GM18909 (cell line): Measurements from ENCODE around the gene CDH8.
"Not testable (repeated sequence)": the region's sequence is repeated elsewhere in the genome, so short reads cannot be mapped to it uniquely, and the experiment has no call there.

Experiments
- ATAC-seq: cut with Tn5 transposase; IDR thresholded peaks from one replicate; pipeline ENCODE4 v1.9.1; 2021; ENCODE audit warnings: mild to moderate bottlenecking; ENCODE audit not compliant: unreplicated experiment, poor library complexity

CDH8 gene

GRCh38 chr16:61807551-61807950 is 228.7 kb downstream of the CDH8 start:
- no peak for ATAC-seq

GRCh38 chr16:61801217-61801616 is 235.0 kb downstream of the CDH8 start:
- not testable (repeated sequence) for ATAC-seq

GRCh38 chr16:61798741-61799140 is 237.5 kb downstream of the CDH8 start:
- ATAC-seq: no peak

DNA sequence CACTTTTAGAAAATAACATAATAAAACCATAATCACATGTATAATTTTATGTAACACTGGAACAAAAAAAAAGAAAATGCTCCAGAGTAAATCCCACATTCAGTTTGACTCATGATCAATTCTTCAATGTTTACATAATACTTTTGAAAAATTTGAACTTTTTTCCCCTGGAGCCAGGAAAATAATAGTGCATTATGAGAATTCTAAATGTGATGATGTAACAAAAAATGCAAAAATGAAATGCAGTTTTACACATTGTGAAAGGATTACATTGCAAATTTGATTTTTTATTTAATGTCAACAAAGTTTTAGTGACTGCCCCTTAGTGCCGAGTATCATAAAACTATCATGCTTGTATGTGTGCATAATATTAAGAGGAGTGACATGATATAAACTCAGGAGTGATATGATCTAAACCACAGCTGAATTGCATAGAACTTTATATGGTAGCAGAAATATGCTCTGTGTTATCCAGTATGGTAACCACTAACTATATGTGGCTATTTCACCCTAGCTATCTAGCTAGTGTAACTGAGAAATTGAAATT is 238.2 kb downstream of the CDH8 start:
- no peak for ATAC-seq

DNA sequence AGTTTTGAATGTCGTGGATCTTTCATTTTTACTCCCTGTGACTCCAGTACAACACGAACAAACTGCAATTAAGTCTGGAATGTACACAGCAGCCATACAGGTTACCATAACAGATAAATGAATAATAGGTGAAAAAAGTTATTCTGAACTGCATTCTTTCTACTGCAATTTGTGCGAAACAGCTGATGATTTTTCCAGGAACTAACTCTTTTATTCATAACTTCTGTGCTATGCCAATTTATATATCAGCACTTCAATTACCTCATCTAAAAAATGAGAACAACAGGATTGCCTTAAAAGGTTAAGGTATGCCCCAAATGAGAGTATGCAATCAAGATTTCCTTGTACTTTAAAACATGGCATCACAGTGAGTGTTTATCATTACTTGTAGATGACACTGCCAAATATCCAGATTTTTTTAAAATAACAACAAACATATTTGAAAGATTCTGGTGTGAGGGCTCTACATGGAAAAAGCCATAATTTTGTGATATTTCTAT is 238.9 kb downstream of the CDH8 start:
- ATAC-seq: no peak

DNA sequence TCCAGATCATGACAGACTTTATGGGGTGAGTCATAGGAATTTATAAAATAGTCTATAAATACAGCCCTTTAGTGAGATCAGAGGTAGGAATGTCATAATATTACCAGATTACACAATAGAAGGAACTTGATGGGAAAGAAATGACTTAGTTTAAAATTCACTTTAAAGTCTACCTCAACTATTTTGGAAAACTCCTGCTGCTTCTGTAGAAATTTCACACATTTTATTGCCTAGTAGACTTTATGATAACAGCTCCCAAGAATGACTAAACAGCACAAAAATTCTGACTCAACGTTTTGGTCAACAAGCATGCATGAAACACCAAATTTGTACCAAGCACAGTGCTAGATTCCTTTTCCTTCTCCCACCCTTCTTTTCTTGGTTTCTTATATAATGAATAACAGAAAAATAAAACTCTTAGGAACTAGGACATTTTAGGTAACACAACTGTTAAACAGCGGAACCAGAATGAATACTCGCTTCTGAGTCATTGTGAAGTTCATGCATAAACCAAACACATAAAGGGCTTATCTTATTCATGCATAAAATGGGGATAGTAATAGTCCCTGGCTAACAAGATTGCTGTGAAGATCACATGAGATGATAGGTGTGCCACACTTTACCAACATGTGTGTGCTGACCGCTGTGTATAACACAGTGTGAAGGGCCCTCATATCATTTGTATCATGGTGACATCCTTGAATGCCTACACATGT is 243.9 kb downstream of the CDH8 start:
- no peak for ATAC-seq

DNA sequence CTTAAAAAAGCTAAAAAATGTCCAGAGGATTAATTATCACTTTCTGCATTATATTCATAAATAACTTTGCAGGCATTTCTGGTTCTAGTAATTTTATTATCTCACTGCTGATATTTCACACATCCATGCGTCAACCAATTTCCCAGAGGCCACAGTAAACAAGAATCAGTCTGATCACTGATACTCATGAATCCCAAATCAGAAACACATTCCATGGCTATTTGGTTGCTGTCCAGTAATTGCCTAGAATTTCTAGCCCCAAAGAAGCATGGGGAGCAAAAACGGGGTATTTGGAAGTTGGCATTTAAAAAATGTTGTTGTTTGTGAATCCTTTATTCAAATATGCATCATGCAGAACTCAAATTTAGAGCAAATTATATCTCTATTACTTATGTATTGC is 244.8 kb downstream of the CDH8 start:
- no peak for ATAC-seq

GRCh38 chr16:61781855-61782254 is 254.4 kb downstream of the CDH8 start:
- not testable (repeated sequence) for ATAC-seq

- ATAC-seq: no peak
These were observed 256.1 kb downstream of the CDH8 start for GRCh38 chr16:61780161-61780560.

GRCh38 chr16:61770301-61770700 is 265.9 kb downstream of the CDH8 start:
- ATAC-seq: no peak

GRCh38 chr16:61763991-61764390 is 272.2 kb downstream of the CDH8 start:
- no peak for ATAC-seq

DNA sequence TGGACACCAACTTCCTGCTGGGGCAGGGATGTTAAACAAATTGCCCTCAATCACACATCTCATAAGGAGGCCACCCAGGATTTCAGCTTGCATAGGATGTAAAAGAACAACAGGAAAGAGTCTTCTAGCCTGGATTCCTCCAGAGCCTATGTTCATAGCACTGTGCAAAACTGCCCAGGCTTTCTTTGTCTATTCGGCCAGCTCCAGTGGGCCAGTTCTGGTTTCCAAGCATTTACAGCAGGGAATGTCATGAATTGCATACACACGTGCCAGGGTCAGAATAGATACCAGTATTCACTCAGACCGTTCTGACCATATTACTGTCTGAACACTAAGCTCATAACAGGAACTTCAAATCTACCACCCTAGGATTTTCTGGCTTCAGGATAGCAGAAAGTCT is 273.2 kb downstream of the CDH8 start:
- no peak for ATAC-seq

DNA sequence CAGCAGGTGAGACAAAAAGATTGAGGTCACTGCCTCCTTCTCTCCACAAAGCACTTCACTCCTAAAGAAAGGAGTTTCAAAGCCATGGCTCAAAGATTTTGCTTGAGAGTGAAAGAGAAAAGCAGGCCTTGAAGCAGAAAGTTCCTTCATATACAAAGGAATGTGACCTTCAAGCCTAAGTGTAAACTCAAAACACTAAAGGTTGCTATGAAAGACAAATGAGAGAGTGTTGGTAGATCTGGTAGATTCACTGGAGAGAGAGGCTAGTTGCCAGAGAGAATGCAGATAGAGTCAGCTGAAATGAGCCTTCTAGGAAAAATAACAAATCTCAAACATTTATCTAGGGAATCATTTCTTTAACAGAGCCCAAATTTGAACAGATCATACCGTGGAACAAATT is 305.2 kb downstream of the CDH8 start:
- ATAC-seq: no peak

- no peak for ATAC-seq
These were observed 309.5 kb downstream of the CDH8 start for GRCh38 chr16:61726701-61727100.

DNA sequence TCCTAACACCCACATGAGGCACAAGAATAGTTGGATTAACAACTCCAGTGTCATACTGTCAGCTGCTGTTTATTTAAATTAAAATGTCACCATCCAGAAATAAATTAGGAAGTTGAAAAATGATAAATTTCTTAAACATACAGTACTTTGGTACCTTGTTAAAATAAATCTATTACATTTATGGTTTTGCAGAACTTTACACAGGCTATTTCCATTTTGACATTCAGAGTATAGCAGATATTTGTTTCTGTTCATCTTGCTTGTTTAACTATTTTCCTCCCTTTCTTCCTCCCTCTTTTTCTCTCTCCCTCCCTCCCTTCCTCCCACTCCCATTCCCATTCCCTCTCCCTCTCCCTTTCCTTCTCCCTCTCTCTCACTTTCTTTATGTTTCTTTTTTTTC is 310.1 kb downstream of the CDH8 start:
- ATAC-seq: no peak

DNA sequence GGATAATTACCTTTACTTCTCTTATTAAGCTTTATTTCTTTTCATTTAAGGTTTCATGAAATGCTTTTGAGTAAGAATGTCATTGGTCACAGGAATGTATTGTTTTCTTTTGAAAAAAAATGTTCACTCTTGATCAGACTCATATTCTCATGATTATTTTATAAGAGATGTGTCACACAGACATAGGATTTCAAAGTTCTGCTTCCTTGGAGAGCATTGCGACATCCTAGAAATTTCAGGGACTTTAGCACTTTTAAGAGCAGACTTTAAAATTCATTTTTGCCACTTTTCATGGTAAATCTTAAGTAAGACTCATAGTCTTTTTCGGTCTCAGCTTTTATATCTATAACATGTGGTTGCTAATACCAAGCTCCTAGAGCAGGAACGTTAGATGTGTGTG is 314.7 kb downstream of the CDH8 start:
- ATAC-seq: no peak

DNA sequence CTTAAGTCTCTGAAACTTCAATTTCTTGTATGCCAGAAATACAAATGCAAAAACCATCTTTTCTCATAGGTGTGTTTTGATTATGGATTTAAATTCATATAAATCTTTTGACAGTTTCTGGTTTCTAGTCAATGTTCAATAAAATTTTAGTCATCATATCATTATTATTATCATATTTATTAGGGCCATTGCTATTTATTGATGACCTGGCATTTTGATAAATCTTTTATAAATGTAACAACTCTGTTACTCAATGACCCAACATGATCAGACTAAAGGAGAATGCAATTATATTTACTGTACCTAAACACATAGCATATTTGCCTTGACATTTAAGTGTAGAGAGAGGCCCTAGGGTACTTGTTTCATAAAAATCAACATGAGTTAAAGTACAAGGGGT is 320.8 kb downstream of the CDH8 start:
- no peak for ATAC-seq

DNA sequence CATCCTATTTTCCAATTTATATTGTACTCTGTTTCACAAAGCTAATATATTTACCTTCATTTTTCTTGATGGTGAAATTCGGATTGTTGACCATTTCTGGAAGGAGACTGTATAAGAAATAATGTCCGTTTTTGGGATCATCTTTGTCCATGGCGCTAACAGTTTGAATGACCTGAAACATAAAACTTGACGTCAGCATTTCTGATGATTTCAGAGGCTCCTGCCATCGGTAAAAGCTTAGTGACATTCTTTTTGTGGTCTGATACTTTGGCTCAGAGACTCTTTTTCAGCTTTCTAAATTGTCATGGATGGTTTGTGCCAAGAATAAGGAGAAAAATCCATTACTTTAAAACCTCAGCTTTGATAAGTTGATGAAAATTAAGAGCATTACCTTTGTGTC is 322.5 kb downstream of the CDH8 start:
- no peak for ATAC-seq

DNA sequence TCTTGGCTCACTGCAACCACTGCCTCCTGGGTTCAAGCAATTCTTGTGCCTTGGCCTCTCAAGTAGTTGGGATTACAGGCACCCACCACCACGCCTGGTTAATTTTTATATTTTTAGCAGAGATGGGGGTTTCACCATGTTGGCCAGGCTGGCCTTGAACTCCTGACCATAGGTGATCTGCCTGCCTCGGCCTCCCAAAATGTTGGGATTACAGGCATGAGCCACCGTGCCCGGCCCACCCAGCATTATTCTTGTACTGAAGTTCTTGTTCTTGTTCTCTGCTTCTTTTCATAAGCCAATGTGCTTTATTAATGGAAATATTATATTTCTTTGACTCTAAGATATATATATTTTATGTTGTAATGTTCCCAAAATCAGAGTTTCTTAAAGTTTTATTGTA is 336.6 kb downstream of the CDH8 start:
- not testable (repeated sequence) for ATAC-seq

- ATAC-seq: no peak
These were observed 351.7 kb downstream of the CDH8 start for GRCh38 chr16:61684541-61684940.

- no peak for ATAC-seq
These were observed 354.6 kb downstream of the CDH8 start for GRCh38 chr16:61681673-61682072.

DNA sequence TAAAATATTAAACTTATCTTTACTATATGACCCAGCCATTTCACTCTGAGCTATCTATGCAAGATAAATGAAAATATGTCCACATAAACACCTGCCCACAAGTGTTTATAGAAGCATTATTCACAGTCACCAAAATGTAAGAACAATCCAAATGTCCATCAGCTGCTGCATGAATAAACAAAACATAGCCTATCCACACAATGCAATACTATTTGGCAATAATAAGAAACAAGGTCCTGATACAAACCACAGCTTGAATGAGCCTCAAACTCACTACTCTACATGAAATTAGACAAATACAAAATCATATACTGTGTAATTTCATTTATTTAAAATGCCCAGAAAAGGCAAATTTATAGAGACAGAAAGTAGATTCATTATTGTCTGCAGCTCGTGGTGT is 355.1 kb downstream of the CDH8 start:
- no peak for ATAC-seq
